OCI-M2 (cell line): Measurements from ENCODE around the gene CNIH3.

Source experiments
- DNase-seq: peaks from one replicate; lab custom pipeline; 2025; ENCODE audit not compliant: unreplicated experiment; lab: John Stamatoyannopoulos, UW

CNIH3 gene

DNA sequence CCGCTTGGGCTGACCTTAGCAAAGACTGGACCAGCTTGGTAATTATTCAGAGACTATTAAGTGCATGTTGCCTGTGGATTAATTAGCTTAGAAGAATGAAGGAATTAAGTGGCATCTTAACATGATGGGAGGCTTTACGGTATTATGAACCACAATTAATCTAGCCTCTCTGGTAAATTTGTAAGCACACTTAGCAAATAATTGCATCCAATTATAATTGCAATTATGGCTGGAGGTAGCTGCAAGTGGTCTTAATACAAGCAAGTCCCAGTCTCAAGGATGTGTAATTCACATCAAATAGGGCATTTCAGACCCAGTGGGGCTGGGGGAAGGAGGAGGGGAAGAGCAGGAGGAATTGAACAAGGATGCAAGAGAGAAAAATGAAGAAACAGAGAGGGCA lies 151.6 kb downstream of the CNIH3 start:
- no peak for DNase-seq

DNA sequence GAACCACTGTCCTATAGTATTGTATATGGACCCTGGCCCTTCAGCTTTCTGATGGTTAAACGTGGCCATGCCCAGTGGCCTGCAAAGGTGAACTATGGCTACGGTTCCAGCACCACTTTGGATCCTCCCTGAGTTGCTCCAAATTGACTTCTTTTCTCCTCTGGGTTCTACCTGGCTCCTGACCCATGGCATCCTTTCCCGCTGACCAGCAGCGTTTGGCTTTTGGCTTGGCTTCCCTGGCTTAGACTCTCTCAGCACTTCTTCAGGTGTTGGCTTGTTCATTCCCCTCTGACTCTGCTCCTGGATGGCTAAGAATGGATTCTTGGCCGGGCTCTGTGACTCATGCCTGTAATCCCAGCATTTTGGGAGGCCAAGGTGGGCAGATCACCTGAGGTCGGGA lies 152.9 kb downstream of the CNIH3 start:
- DNase-seq: no peak

DNA sequence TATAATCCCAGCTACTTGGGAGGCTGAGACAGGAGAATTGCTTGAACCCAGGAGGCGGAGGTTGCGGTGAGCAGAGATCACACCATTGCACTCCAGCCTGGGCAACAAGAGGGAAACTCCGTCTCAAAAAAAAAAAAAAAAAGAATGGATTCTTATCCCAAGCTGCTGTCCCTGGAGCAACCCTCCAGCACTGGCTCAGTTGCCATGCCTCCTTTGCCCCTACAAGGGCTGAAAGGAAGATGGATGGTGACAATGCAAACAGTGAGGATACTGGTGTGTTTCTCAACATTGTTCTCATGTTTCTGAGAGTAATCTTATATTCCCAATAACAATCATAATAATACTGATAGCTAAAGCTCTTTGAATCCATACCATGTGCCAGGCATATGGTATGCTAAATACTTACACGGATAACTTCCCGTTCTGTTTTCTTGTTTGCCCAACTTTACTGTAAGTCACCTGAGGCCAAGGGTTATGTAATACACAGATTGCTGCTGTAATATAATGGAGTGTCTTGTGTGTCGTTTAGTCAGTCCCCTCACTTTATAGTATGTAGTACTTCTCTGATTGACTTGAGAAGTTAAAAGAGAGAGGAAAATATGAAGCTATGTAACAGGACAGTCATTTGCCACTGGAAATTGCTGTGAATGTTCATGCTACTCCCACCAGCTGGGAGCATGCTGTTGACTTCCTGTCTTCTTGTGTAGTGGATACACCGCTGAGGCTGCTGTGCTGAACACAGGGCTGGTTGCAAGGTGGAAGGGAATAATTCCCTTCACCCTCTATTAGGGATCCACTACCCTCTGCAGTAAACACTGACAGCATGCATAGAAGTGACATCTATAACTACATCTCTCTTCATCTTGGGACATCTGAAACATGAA lies 153.6 kb downstream of the CNIH3 start:
- DNase-seq: no peak

DNA sequence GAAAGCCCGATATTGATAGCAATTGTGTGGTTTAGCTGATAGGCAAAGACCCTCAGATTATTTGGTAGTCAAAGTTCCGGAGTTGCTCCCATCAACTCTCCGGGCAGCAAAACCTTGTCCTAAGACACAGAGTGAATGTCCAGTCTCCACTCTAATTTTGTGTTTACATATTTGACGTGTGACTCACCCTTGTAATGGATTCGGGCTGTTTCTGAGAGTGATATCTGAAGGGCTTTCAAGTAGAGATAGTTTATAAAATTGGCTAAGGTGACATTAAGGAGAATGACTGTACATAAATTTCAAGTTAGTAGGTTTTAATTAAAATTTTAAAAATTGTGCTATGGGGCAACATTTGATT lies 154.2 kb downstream of the CNIH3 start:
- no peak for DNase-seq

DNA sequence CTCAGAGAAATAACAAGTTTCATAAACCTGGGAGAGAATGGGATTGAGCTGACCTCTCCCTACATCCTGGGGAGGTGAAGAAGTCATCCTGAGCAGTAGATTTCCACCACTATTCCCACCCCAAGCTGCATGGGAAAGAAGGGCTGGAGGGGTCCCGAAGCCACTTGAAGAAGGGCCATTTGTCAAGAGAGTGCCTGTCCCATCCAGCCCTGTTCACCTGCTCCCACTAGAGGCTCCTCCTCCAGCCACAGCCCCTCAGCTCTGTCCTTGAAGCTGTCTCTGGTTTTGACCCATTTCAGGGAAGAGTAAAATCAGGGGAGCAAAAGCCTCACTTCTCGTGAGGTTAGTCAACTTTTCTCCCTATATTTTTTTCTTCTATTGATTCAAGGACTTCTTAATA lies 157.5 kb downstream of the CNIH3 start:
- no peak for DNase-seq

DNA sequence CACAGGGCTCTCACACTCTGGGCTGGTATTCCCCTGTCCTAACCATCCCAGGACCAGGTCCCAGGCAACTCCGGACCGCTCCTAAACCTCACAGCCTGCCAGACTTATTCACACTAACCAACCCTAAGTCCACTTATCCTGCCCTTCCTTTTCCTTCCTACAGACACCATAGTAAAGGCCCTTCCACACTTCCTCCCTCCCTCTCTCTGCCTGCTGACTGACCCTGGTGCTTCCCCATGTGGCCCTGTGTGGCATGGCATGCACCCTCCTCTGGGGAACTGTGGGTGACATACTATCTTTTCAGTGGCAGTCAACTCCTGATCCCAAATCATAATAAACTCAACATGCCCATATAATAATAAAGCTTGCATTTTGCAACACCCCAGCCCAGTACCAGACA lies 158.3 kb downstream of the CNIH3 start:
- no peak for DNase-seq

DNA sequence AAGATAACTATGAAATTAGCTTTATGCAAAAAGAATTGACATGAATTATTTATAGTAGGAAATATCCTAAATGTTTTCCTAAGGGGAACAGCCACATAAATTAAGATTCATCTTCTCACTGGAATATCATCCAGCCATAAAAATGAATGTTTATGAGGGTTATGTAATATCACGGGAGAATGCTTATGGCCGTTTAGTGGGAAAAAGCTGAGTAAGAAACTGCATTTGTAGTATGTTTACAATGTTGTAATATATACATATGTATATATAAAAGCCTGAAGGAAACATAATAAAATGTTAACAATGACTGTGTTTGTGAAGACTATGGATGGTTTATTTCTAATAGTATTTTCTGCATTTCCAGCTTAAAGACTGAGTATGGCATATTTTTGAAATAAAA lies 161.1 kb downstream of the CNIH3 start:
- DNase-seq: no peak

DNA sequence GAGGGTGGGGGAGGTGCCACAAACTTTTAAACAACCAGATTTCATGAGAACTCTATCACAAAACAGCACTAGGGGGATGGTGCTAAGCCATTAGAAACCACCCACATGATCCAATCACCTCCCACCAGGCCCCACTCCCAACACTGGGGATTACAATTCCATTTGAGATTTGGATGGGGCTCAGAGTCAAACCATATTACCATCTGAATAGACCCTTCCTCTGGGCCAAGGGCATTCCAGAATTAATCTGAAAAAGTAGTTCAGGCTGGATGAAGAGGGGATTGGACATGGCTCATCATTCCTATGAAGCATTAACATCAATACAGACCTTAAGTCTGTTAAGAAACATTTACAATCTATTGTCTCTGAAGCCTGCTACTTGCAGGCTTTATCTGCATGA lies 163.4 kb downstream of the CNIH3 start:
- no peak for DNase-seq

DNA sequence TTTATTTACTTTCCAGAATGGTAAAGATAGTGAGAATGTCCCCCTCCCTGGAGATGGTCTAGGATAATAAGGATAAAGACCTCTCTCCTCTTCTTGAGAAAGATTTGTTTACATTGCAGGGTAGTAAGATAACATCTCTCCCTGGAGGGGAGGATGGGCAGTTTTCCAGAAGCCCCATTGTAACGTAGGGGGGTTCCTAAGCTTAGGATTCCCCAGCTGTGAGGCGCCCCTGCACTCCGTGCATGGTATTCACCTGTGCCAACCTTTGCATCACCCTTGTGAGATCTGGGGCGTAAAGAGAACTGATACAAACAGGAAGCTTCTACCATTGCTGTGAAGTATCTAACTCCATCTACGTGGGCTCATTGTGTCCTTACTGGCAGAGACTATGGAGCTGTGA lies 164.6 kb downstream of the CNIH3 start:
- DNase-seq: no peak

DNA sequence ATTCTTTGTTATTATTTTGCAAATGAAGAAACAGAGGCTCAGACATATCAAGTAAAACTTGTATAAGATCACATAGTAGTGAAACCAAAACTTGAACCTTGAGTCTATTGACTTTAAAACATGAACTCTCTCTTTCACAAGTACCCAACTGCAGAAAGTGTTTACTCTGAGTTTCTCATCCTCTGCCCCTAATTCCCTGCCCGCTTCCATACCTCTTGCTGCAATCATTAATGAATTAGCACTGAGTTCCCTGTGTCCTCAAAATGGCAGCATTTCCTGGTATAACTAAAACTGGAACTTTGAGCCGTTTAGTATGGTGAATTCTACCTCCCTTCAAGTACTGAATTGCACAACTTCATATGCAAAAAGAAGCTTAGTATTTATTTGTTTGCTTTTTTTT lies 165.7 kb downstream of the CNIH3 start:
- no peak for DNase-seq

DNA sequence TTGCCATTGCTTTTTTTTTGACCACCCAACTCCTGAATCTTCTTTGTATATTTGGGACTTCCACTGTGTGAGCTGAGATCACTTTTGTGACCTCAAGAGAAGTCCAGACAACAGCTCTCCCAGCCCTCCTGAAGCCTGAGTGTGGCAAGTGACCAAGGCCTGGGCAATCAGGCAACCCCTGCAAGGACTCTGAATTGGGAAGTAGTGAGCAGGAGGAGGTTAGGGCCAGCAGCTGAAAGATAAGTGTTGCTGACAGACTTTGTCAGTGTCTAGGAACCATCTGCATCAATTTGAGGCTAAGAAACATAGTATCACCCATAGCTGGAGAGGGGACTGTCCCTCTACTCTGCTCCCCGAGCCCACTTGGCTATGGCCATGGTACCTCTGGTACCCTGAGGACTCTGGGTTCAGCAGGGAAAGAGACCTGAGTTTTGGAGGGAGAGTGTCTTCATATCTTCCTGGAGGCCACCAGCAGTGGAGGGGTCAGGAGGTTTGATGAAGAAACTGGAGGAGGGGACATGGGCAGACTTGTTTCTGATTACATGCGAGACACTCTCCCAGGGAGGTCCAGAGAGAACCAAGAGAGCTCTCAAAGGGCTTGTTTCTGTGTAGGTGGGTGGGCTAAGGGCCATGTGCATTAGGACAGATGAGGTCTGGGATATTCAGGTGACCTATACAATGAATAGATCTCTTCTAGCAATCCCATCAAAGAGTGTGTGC lies 166.3 kb downstream of the CNIH3 start:
- DNase-seq: no peak

DNA sequence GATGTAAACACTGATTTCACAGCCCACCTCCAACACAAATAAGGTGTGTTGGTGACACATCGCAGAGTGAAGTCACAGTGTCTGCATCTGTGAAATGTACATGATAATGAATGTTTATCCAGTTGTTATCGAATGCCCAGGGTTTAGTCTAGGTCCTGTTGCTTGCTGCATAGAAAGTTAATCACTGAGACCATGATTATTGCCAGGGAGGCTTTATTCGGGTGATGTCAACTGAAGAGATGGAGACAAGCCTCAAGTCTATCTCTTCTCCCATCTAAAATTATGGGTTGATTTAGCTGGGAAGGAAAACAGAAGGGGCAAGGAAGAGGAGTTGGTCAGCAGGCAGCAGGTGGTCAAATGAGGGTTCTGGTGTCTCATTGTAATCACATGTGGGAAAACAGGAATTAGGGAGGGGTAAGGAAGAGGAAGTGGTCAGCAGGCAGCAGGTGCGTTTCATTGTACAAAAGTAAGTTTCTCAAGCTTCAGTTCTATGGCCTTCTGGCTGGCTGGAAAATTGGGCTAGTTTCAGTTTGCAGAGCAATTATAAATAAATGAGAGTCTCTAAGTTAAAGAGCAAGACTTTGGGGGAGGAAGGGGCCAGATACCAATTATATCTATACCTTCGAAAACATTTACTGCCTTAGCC lies 167.0 kb downstream of the CNIH3 start:
- no peak for DNase-seq

DNA sequence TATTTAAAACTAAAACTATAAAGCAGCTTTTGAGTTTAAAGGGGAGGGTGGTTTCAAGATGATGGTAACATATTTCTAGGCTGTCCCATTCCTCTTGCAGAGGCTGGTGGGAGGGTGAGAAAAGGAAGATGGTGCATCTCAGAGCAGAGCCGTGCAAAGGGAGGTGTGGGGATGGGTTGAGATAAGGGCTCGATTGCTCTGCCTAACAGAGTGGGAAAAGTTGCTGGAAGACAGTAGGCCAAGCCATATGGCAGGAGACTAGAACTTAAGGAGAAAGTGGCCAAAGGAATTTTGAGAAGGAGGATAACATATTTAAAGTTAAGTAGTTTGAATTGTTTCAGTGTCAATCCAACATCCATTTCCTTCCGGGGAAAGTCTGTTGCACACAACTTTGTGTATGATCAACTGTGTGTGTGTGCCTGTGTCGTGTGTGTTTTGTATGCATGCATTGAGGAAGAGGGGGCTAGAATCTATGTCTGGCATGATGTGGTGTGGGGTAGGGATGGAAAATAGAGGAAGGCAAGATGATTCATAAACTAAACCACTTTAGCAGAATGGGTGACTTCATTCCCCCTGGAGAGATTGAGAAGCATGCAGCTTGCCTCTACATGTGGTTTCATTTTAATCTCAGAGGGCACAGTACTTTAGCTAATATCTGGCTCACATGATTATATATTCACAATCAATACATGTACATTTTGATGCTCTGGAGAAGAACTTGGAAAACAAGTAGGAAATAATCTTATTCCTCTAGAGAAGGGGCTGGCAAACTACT lies 168.3 kb downstream of the CNIH3 start:
- no peak for DNase-seq

DNA sequence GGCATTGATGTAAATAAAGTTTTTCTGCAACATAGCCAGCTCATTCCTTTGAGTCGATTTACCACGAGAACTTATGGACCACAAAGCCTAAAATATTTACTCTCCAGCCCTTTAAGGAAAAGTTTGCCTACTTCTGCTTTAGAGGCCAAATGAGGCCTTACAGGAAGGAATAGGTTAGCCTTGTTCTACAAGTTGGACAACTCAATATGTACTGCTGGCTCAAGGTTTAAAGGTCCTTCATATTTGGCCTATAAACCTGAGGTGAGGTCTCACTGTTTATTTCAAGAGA lies 168.9 kb downstream of the CNIH3 start:
- no peak for DNase-seq

DNA sequence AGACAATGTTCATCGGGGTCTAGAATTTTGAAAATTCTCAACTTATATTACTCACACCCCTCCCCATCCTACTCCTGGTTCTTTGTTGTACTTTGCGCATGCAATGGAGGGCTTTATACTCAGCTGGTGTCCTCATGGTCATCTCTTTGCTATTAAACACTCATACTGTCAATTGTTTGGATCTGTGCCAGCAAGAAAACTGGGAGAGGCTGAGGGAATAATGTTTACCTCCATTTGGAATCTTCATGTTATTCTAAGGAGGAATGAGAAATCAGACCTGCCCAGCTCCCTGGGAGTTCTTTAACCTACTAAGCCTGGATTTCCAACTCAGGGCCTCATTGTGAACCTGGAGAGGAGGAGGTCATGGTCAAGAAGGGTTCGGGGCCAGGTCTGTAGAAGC lies 169.5 kb downstream of the CNIH3 start:
- no peak for DNase-seq

DNA sequence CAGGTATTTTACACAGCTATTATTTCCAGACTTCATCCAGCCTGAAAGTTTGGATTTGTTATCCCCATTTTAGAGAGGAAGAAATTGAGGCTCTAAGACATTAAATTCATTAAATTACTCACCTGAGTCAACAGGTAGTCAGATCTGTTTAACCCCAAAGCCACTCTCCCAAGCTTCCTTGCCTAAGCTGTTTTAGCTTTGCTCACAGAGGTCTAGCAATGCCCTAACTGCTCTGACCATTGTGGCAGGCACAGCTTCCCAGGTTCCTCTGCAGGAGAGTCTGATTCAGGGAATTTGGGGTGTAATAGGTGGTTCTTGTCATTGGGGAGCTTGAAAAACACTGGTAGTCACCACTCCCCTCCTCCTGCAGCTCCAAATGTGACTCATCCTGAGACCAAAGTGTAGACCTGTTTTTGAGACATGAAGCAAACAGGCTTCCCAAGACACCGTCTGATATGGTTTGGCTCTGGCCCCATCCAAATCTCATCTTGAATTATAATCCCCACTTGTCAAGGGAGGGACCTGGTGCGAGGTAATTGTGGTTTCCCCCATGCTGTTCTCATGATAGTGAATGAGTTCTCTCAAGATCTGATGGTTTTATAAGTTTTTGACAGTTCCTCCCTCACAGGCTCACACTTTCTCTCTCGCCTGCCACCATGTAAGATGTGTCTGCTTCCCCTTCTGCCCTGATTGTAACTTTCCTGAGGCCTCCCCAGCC lies 170.6 kb downstream of the CNIH3 start:
- no peak for DNase-seq

DNA sequence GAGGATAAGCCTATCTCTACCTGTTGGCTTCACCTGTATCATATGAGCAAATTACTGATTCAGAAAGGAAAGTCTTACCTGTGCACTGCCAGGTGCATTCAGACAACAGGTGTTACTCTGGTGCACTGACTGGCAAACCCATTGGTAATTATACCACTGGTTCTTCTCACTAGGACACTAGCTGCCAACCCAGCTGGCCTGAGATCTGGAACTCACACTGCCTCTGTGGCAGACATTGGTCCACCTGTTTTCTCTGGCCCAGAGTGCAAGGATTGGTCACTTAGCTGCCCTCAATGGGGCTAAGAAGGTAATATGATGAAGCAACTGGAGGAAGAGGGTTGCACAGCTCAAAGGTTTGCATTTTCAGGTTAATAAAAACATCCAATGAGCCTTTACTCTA lies 173.2 kb downstream of the CNIH3 start:
- no peak for DNase-seq
